CD14-positive monocyte (primary cell): Measurements from ENCODE around the gene IL17C. TPM values are rescaled to one million over a fixed set of nuclear protein-coding genes. Genes with fewer than 3 reads are reported as not detected.

Experiments
- DNase-seq, 3 donors: peaks; one replicate each; pipeline ENCODE4 v3.0.0-alpha.2; 2011 to 2022
- H2AFZ ChIP-seq: 2 replicates; pipeline ENCODE4 v1.6.0; 2012; ENCODE audit warnings: mild to moderate bottlenecking, low read depth, low read length, inconsistent platforms; ENCODE audit not compliant: insufficient read depth, poor library complexity, severe bottlenecking
- H3K27ac ChIP-seq, 2 donors: 1 replicate in 1 of 2; 2 replicates in 1 of 2; pipeline ENCODE4 v1.5.1; 2012 to 2013; ENCODE audit warnings: low read length in 2 of 2, control low read depth in 1 of 2, inconsistent platforms in 1 of 2, low read depth in 1 of 2, mild to moderate bottlenecking in 1 of 2
- H3K27me3 ChIP-seq, 2 donors: one replicate each; pipeline versions ENCODE4 v1.6.0 to v1.6.1; 2011 to 2013; ENCODE audit warnings: low read length in 2 of 2; ENCODE audit not compliant: control insufficient read depth in 2 of 2, insufficient read depth in 2 of 2
- H3K36me3 ChIP-seq, 2 donors: replicated peaks in 1 of 2; 1 replicate in 1 of 2; 2 replicates in 1 of 2; pipeline versions ENCODE4 v1.5.1 to v1.6.1; 2012 to 2013; ENCODE audit warnings: low read length in 2 of 2, control low read depth in 1 of 2, inconsistent platforms in 1 of 2, mild to moderate bottlenecking in 1 of 2; ENCODE audit not compliant: insufficient read depth in 2 of 2, control insufficient read depth in 1 of 2
- H3K4me1 ChIP-seq, 2 donors: 1 replicate in 1 of 2; 2 replicates in 1 of 2; pipeline versions ENCODE4 v1.5.1 to v1.6.1; 2012 to 2013; ENCODE audit warnings: low read length in 2 of 2, control low read depth in 1 of 2, inconsistent platforms in 1 of 2, mild to moderate bottlenecking in 1 of 2, moderate library complexity in 1 of 2; ENCODE audit not compliant: insufficient read depth in 2 of 2, control insufficient read depth in 1 of 2
- H3K4me2 ChIP-seq: replicated peaks from 2 replicates; pipeline ENCODE3; 2012; ENCODE audit warnings: low read length, moderate library complexity, mild to moderate bottlenecking; ENCODE audit not compliant: poor library complexity, severe bottlenecking; ENCODE audit errors: extremely low read depth
- H3K4me3 ChIP-seq, 3 experiments: fragments of 200-600 bp in 1 of 3; sonication (generic) in 1 of 3; replicated peaks in 1 of 3; 1 replicate in 2 of 3; 2 replicates in 1 of 3; pipeline ENCODE4 v1.5.1; 2011 to 2013; ENCODE audit warnings: low read length in 3 of 3, mild to moderate bottlenecking in 3 of 3, control low read depth in 2 of 3, low read depth in 2 of 3, inconsistent platforms in 1 of 3, moderate library complexity in 1 of 3
- H3K79me2 ChIP-seq: 2 replicates; pipeline ENCODE4 v1.6.0; 2012; ENCODE audit warnings: mild to moderate bottlenecking, control low read depth, inconsistent platforms, low read length, moderate library complexity; ENCODE audit not compliant: insufficient read depth
- H3K9ac ChIP-seq: 2 replicates; pipeline ENCODE4 v1.6.0; 2017; ENCODE audit warnings: low read length, mild to moderate bottlenecking; ENCODE audit not compliant: insufficient read depth, poor library complexity, severe bottlenecking
- H3K9me3 ChIP-seq, 2 donors: replicated peaks in 1 of 2; 1 replicate in 1 of 2; 2 replicates in 1 of 2; pipeline versions ENCODE4 v1.5.1 to v1.6.1; 2012 to 2013; ENCODE audit warnings: low read length in 2 of 2, control low read depth in 1 of 2; ENCODE audit not compliant: control insufficient read depth in 1 of 2, insufficient read depth in 1 of 2
- H4K20me1 ChIP-seq: 2 replicates; pipeline ENCODE4 v1.6.0; 2012; ENCODE audit warnings: mild to moderate bottlenecking, low read length, control low read depth, moderate library complexity; ENCODE audit not compliant: insufficient read depth
- H3K27ac Mint-ChIP-seq, 7 donors: one replicate each; pipeline ENCODE4 v1.8.0; 2020; ENCODE audit warnings: mild to moderate bottlenecking in 7 of 7, mixed read lengths in 7 of 7, moderate library complexity in 6 of 7, inconsistent platforms in 2 of 7
- H3K27me3 Mint-ChIP-seq, 3 donors: one replicate each; pipeline ENCODE4 v1.8.0; 2021 to 2022; ENCODE audit warnings: low read depth in 3 of 3, mild to moderate bottlenecking in 3 of 3, mixed read lengths in 3 of 3, moderate library complexity in 3 of 3, inconsistent platforms in 1 of 3
- H3K36me3 Mint-ChIP-seq, 2 donors: one replicate each; pipeline ENCODE4 v1.8.0; 2020; ENCODE audit warnings: mixed read lengths in 2 of 2, inconsistent platforms in 1 of 2, mild to moderate bottlenecking in 1 of 2
- H3K4me1 Mint-ChIP-seq: one replicate; pipeline ENCODE4 v1.8.0; 2020; ENCODE audit warnings: mild to moderate bottlenecking, mixed read lengths
- H3K4me3 Mint-ChIP-seq, 2 donors: one replicate each; pipeline ENCODE4 v1.8.0; 2020; ENCODE audit warnings: mild to moderate bottlenecking in 2 of 2, mixed read lengths in 2 of 2, moderate library complexity in 1 of 2
- H3K9me3 Mint-ChIP-seq, 7 donors: one replicate each; pipeline ENCODE4 v1.8.0; 2020 to 2022; ENCODE audit warnings: mixed read lengths in 7 of 7, mild to moderate bottlenecking in 6 of 7, moderate library complexity in 6 of 7, inconsistent platforms in 2 of 7
- CTCF ChIP-seq: fragments of 200-600 bp; IDR thresholded peaks from one replicate; pipeline ENCODE4 v1.8.0; 2022; ENCODE audit warnings: antibody characterized with exemption, mild to moderate bottlenecking
- WGBS: methylation state at CpG from one replicate; pipeline ENCODE4 v1.1.5; 2013; ENCODE audit warnings: missing lambda C conversion rate; ENCODE audit not compliant: insufficient coverage; 5-methylcytosine and 5-hydroxymethylcytosine counted together
- intact Hi-C, 2 donors: fragments of 100-400 bp; cut with micrococcal nuclease; formaldehyde crosslinking; loops; one replicate each; pipeline versions ENCODE4 v1.15.0 to v1.15.1; 2023
- polyA plus RNA-seq, 3 donors: library from polyadenylated mRNA; depleted of rRNA in 1 of 3; unstranded in 2 of 3; stranded (reverse) in 1 of 3; fragments of 300-500 nt in 2 of 3; fragments of >200 nt in 1 of 3; fragmentation: Illumina TruSeq in 2 of 3; gene quantifications; 1 replicate in 2 of 3; 2 replicates in 1 of 3; pipeline ENCODE4 v1.2.3, GENCODE V29; 2012 to 2021

IL17C gene
- polyA plus RNA-seq, 3 donors: 0.08 TPM; not detected in 2

GRCh38 chr16:88618182-88618955, 20.0 kb upstream of the IL17C start:
- no peak for DNase-seq
- H3K27me3 Mint-ChIP-seq: no peaks in the 10 kb centered on the region
- H3K9ac ChIP-seq: no peak overlapping the region
- no peak overlapping the region for H3K27ac ChIP-seq
- H3K27me3 ChIP-seq: no peaks in the 10 kb centered on the region
- 95% methylated on average over 16 of the region's 20 CpGs for WGBS
- H3K9me3 Mint-ChIP-seq: no peaks in the 10 kb centered on the region
- no peaks in the 10 kb centered on the region for H3K4me1 Mint-ChIP-seq
- peaks cover 72 to 88% of the 10 kb centered on the region in 2 donors for H3K36me3 Mint-ChIP-seq
- H3K4me2 ChIP-seq: no peak overlapping the region
- H3K79me2 ChIP-seq: peaks cover 26% of the 10 kb centered on the region
- H3K4me1 ChIP-seq: no peaks in the 10 kb centered on the region
- peaks cover 78% of the 10 kb centered on the region for H4K20me1 ChIP-seq
- no peak overlapping the region for H3K4me3 ChIP-seq
- no peak for TF ChIP-seq CTCF
- intact Hi-C loops: no loop called here
- H2AFZ ChIP-seq: no peak overlapping the region
- H3K27ac Mint-ChIP-seq: peak overlapping the region in 5 of 7 donors; percentile 33 to 73 (median 54)
- no peak overlapping the region for H3K4me3 Mint-ChIP-seq
- H3K9me3 ChIP-seq: no peaks in the 10 kb centered on the region
- H3K36me3 ChIP-seq: peaks cover 76 to 92% of the 10 kb centered on the region in 2 donors

GRCh38 chr16:88618956-88619667, 19.3 kb upstream of the IL17C start:
- Histone ChIP-seq H3K9ac (no peak overlapping the region), H4K20me1 (peaks cover 71% of the 10 kb centered on the region), H2AFZ (no peak overlapping the region), H3K79me2 (peaks cover 21% of the 10 kb centered on the region), H3K9me3 (no peaks in the 10 kb centered on the region), H3K4me2 (no peak overlapping the region), H3K27ac (no peak overlapping the region), H3K27me3 (no peaks in the 10 kb centered on the region), H3K4me1 (no peaks in the 10 kb centered on the region), H3K4me3 (no peak overlapping the region), H3K36me3 (peaks cover 77 to 92% of the 10 kb centered on the region in 2 donors)
- Mint-ChIP-seq H3K9me3 (no peaks in the 10 kb centered on the region), H3K4me1 (no peaks in the 10 kb centered on the region), H3K27me3 (no peaks in the 10 kb centered on the region), H3K36me3 (peaks cover 72 to 88% of the 10 kb centered on the region in 2 donors), H3K27ac (peak overlapping the region in 1 of 7 donors; percentile 37), H3K4me3 (no peak overlapping the region)
- 98% methylated on average over 19 of the region's 19 CpGs for WGBS
- no peak for DNase-seq
- intact Hi-C loops: no loop called here
- no peak for TF ChIP-seq CTCF
